NCI-H187 treated with DMSO at 0.1 percent for 48 hours (cell line): Measurements from ENCODE around the gene GGN.
A peak's percentile ranks its signal among the peaks of the same experiment; 100 is the strongest.
"Not testable (repeated sequence)": the region's sequence is repeated elsewhere in the genome, so short reads cannot be mapped to it uniquely, and the experiment has no call there.

Source experiments
- DNase-seq: peaks from one replicate; lab custom pipeline; 2025; lab: John Stamatoyannopoulos, UW

GGN gene

GRCh38 chr19:38361633-38362075 is 26.2 kb downstream of the GGN start:
- DNase-seq, result peak; percentile 29

- DNase-seq, result no peak
Observed at GRCh38 chr19:38360839-38361631, 26.8 kb downstream of the GGN start.

GRCh38 chr19:38360351-38360750 is 27.5 kb downstream of the GGN start:
- DNase-seq, result no peak

- no peak for DNase-seq
Observed at GRCh38 chr19:38359242-38360021, 28.4 kb downstream of the GGN start.

GRCh38 chr19:38358071-38358470 is 29.8 kb downstream of the GGN start:
- no peak for DNase-seq

GRCh38 chr19:38355728-38356725 is 31.8 kb downstream of the GGN start:
- no peak for DNase-seq

- no peak for DNase-seq
Observed at GRCh38 chr19:38352611-38353010, 35.2 kb downstream of the GGN start.

- no peak for DNase-seq
Observed at GRCh38 chr19:38351865-38352395, 35.9 kb downstream of the GGN start.

- DNase-seq, result no peak
Observed at GRCh38 chr19:38350883-38351282, 37.0 kb downstream of the GGN start.

- DNase-seq, result no peak
Observed at GRCh38 chr19:38346837-38347236, 41.0 kb downstream of the GGN start.

GRCh38 chr19:38340927-38341326 is 46.9 kb downstream of the GGN start:
- DNase-seq, result no peak

- DNase-seq, result not testable (repeated sequence)
Observed at GRCh38 chr19:38339011-38339410, 48.8 kb downstream of the GGN start.

- DNase-seq, result no peak
Observed at GRCh38 chr19:38337360-38337653, 50.5 kb downstream of the GGN start.

- peak; percentile 95 for DNase-seq
Observed at GRCh38 chr19:38336638-38337359, 51.0 kb downstream of the GGN start.

- peak; percentile 96 for DNase-seq
Observed at GRCh38 chr19:38335949-38336637, 51.7 kb downstream of the GGN start.
